Measurements from ENCODE around the gene NDE1. TPM values are rescaled to one million over a fixed set of nuclear protein-coding genes. Genes with fewer than 3 reads are reported as not detected.

The NDE1 gene
- total and polyA plus RNA-seq, 9 of the 15 experiments (the other 6 are each of a cell fraction or from before 2014, with no cell fraction given), result 3.1 to 59.9 (median 30.0) TPM

DNA sequence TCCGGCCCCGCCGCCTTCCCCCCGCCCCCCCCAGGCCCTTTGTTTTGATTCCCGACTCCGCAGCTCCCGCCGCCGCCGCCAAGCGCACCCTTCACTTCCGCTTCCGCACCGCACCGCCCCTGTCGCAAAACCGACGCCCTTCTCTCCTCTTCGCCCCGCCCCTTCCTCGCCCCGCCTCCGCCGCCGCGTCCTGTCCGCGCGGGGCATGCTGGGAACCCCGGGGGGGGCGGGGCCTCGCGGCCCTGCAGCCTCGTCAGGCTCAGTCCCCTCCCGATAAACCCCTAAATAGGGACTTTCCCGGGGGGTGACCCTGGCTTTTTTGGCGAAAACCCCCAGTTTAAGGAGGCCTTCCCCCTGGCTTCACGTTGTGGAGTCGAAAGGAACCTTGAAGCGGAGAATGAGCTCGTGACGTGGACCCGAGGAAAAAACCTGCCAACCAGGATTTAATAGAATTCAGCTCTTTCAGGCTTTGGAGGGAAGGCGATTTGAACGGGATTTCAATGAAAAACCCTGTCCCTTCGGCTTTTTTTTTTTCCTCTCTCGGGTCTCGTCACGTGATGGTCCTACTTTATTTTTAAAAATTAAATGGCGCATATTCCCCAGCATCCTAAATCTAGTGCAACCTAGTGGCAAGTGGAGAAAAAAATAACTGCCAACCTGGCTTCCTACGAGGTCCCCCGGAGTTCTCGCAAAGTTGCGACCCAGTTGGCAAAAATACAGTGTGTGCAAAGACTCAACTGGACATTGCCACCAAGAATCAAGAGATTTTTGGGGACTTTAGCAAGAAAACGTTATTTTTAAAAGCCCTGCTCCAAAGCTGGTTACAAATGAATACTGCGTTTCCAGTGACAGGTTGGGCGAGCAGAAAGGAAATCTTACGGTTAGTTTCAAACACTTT lies 6.7 kb upstream of the NDE1 start, which contains the start of gene MARF1 (continued):
- TF ChIP-seq, protein P1, sequence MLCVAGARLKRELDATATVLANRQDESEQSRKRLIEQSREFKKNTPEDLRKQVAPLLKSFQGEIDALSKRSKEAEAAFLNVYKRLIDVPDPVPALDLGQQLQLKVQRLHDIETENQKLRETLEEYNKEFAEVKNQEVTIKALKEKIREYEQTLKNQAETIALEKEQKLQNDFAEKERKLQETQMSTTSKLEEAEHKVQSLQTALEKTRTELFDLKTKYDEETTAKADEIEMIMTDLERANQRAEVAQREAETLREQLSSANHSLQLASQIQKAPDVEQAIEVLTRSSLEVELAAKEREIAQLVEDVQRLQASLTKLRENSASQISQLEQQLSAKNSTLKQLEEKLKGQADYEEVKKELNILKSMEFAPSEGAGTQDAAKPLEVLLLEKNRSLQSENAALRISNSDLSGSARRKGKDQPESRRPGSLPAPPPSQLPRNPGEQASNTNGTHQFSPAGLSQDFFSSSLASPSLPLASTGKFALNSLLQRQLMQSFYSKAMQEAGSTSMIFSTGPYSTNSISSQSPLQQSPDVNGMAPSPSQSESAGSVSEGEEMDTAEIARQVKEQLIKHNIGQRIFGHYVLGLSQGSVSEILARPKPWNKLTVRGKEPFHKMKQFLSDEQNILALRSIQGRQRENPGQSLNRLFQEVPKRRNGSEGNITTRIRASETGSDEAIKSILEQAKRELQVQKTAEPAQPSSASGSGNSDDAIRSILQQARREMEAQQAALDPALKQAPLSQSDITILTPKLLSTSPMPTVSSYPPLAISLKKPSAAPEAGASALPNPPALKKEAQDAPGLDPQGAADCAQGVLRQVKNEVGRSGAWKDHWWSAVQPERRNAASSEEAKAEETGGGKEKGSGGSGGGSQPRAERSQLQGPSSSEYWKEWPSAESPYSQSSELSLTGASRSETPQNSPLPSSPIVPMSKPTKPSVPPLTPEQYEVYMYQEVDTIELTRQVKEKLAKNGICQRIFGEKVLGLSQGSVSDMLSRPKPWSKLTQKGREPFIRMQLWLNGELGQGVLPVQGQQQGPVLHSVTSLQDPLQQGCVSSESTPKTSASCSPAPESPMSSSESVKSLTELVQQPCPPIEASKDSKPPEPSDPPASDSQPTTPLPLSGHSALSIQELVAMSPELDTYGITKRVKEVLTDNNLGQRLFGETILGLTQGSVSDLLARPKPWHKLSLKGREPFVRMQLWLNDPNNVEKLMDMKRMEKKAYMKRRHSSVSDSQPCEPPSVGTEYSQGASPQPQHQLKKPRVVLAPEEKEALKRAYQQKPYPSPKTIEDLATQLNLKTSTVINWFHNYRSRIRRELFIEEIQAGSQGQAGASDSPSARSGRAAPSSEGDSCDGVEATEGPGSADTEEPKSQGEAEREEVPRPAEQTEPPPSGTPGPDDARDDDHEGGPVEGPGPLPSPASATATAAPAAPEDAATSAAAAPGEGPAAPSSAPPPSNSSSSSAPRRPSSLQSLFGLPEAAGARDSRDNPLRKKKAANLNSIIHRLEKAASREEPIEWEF (CRISPR knock-in tag; IDR thresholded peaks at IDR 0.05), result no peak
- no peak for TF ChIP-seq NCOR1 (IDR thresholded peaks at IDR 0.05)
- peak; percentile 6; the same call in 1 of the 2 replicates for TF ChIP-seq JUND (IDR thresholded peaks at IDR 0.05; ENCODE audit: borderline replicate concordance, low read depth, low read length)
- no peak for TF ChIP-seq JUND (tag; IDR thresholded peaks at IDR 0.05; ENCODE audit: borderline replicate concordance, low read depth, low read length)
- TF ChIP-seq NFE2L1 (tag; IDR thresholded peaks at IDR 0.05; ENCODE audit: borderline replicate concordance, low read depth), result no peak
- TF ChIP-seq GABPB1 (CRISPR knock-in tag; IDR thresholded peaks at IDR 0.05), result peak; percentile 86; the same call in 1 of the 2 replicates
- no peak for TF ChIP-seq ZNF274 (IDR thresholded peaks at IDR 0.05; ENCODE audit: borderline replicate concordance, low read depth, low read length)
- no peak for TF ChIP-seq GATA2 (CRISPR knock-in tag; IDR thresholded peaks at IDR 0.05)
- TF ChIP-seq, protein P2, sequence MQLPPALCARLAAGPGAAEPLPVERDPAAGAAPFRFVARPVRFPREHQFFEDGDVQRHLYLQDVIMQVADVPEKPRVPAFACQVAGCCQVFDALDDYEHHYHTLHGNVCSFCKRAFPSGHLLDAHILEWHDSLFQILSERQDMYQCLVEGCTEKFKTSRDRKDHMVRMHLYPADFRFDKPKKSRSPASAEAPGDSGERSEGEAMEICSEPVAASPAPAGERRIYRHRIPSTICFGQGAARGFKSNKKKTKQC (CRISPR knock-in tag; IDR thresholded peaks at IDR 0.05), result no peak
- TF ChIP-seq ZNF785 (CRISPR knock-in tag; IDR thresholded peaks at IDR 0.05), result no peak
- TF ChIP-seq, protein P3, sequence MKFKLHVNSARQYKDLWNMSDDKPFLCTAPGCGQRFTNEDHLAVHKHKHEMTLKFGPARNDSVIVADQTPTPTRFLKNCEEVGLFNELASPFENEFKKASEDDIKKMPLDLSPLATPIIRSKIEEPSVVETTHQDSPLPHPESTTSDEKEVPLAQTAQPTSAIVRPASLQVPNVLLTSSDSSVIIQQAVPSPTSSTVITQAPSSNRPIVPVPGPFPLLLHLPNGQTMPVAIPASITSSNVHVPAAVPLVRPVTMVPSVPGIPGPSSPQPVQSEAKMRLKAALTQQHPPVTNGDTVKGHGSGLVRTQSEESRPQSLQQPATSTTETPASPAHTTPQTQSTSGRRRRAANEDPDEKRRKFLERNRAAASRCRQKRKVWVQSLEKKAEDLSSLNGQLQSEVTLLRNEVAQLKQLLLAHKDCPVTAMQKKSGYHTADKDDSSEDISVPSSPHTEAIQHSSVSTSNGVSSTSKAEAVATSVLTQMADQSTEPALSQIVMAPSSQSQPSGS (CRISPR knock-in tag; IDR thresholded peaks at IDR 0.05), result no peak
- TF ChIP-seq ZKSCAN8 (CRISPR knock-in tag; IDR thresholded peaks at IDR 0.05), result no peak
- TF ChIP-seq, protein P4, sequence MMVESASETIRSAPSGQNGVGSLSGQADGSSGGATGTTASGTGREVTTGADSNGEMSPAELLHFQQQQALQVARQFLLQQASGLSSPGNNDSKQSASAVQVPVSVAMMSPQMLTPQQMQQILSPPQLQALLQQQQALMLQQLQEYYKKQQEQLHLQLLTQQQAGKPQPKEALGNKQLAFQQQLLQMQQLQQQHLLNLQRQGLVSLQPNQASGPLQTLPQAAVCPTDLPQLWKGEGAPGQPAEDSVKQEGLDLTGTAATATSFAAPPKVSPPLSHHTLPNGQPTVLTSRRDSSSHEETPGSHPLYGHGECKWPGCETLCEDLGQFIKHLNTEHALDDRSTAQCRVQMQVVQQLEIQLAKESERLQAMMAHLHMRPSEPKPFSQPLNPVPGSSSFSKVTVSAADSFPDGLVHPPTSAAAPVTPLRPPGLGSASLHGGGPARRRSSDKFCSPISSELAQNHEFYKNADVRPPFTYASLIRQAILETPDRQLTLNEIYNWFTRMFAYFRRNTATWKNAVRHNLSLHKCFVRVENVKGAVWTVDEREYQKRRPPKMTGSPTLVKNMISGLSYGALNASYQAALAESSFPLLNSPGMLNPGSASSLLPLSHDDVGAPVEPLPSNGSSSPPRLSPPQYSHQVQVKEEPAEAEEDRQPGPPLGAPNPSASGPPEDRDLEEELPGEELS (CRISPR knock-in tag; IDR thresholded peaks at IDR 0.05; ENCODE audit: borderline replicate concordance), result no peak
- no peak for TF ChIP-seq ZBTB1 (CRISPR knock-in tag; IDR thresholded peaks at IDR 0.05; ENCODE audit: borderline replicate concordance, low read depth)
